ENCODE measurements around the gene ZNF408.
"Not testable (repeated sequence)": the region's sequence is repeated elsewhere in the genome, so short reads cannot be mapped to it uniquely, and the experiment has no call there.

The ZNF408 gene

DNA sequence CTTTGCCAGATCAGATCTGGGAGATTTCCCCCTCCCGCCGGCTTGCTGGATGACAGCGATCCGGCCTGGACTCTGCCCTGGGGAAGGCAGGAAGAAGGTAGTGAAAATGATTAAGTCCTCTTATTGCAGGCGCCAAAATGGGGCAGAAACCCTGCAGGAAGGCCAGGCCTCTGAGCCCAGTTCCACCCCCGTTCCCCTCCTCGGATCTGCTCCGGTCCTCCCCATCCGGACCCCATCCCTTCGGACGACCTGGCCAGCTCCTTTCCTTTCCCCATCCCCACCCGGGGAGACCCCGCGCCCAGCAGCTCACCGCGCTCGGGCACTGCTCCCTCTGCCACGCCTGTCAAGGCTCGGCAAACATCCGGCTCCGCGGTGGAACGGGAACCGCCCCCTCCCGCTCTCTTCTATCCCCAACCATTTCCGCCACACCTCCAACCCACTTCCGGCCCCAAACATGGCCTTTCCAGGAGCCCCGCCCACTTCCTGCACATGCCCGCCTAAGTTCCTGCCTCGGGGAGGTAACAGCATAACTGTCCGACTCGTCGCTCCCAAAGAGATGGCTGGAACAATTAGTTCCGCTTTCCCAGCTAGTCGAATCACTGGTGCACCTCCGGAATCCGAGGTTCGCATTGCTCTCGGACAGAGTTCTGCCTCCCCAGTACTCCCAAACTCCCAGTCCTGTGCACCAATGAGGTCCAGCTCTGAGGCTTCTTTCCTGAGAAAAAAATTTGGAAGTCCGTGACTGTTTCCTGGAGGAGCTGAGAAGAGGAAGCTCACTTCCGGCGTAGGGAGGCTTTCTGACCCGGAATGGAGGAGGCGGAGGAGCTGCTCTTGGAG lies at the start of gene ZNF408, which contains the start of gene ARHGAP1:
ZNF408 (plus strand) TSS at position 791 of the 837 bp plus-strand sequence; CDS start at position 808, 17 bp downstream.
ARHGAP1 (minus strand) TSS at position 379 of the 837 bp plus-strand sequence. CDS start 4,512 bp downstream, outside the sequence.
- DNase-seq = peak; percentile 99

DNA sequence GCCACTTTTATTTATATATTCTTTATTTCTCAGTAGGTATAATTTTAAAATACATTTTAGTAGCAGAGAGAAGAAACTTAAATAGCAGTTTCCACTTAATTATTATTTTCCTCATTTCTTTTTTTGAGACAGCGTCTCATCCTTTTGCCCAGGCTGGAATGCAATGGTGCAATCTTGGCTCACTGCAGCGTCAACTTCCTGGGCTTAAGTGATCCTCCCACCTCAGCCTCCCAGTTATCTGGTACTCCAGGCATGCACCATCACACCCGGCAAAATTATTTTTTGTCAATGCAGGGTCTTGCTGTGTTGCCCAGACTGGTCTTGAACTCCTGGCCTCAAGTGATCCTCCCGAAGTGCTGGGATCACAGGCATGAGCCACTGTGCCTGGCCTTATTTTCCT lies 45.2 kb upstream of the ZNF408 start:
- DNase-seq = no peak

GRCh38 chr11:46657186-46657585 lies 43.6 kb upstream of the ZNF408 start:
- DNase-seq = no peak

GRCh38 chr11:46658259-46658658 lies 42.6 kb upstream of the ZNF408 start:
- DNase-seq = no peak

GRCh38 chr11:46659908-46660307 lies 40.9 kb upstream of the ZNF408 start:
- peak; percentile 35 for DNase-seq

DNA sequence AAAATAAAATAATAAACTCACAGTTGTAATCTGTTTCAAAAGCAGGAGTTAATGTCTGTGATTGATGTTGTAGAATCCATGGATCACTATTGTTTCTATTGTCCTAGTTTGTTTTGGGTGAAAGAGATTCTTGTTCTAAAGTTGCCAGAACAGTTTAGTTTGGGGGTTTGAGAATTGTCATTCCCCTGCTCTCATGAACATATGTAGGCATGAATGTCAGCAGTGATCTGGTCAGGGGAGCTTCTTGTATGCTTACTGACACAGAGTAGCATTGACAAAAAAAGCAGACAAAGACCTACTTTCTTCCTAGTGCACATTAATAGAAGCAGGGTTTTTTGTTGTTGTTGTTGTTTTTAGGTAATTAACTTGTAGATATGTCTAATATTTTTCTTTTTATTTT lies 39.0 kb upstream of the ZNF408 start:
- DNase-seq = no peak

- peak; percentile 71 for DNase-seq
These were observed 38.5 kb upstream of the ZNF408 start for GRCh38 chr11:46662366-46662765.

DNA sequence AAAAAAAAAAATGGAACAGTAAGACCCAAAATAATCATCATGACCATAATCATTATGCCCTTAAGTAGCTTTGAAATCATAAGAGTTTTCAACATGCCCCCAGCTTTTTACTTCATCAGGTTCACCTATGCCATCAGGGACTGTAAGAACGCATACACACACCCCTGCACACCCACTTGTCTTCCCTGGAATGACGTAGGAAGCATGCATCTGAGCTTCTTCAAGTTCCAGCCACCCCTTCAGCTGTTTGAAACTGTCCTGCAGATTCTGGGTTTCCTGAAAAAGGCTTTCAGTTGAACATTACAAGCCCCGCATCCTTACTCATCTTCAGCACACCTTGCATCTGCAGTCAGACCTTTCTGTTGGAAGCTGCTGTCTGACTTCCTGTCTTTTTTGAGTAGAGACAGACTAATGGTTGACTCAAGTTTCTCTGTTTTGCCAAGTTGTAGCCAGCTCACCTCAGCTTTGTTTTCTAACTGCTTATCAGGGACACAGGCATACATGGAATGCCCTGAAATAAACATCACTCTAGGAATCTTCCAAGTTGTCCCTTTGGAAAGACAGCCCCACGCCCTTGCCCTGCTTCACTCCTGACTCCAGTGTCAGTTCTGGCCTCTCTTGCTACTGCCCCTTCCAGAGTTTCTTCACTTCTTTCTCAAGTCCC lies 37.4 kb upstream of the ZNF408 start:
- no peak for DNase-seq

DNA sequence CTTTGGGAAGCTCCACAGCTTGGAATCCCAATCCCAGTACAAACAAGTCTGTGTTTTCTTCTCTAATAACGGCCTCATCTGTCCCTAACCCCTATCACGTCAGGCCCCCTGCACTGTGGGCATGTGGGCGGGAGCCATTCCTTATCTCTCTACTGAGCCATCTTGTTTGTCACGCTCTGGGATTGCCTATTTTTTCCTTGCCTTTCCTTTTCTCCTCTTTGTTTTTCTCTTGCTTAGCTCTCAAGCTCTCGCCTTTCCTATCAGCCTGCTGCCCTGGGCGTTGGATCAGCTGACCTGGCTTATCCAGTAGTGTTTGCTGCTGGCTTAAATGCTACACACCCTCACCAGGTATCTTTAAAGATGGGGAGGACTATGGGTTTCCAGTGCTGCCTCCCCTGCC lies 36.2 kb upstream of the ZNF408 start:
- peak; percentile 71 for DNase-seq

GRCh38 chr11:46665356-46665755 lies 35.5 kb upstream of the ZNF408 start:
- no peak for DNase-seq

DNA sequence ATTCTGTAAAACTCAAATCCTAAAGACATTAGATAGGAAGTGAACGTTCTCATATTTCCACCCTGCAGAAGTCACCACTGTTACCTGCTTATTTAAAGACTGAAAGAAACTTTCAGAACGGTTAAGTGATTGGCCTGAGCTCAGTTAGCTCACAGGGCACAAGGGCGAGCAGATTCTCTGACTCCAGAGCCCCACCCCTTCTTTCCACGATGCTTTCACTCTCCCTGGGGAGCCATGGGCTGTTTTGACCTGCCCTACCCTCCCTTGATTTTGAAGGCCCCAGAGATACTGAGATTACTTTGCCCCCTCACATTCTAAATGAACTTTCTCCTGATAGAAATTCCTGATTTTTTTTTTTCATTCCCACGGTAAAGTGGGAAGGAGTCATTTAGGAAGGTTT lies 34.3 kb upstream of the ZNF408 start:
- DNase-seq = no peak

DNA sequence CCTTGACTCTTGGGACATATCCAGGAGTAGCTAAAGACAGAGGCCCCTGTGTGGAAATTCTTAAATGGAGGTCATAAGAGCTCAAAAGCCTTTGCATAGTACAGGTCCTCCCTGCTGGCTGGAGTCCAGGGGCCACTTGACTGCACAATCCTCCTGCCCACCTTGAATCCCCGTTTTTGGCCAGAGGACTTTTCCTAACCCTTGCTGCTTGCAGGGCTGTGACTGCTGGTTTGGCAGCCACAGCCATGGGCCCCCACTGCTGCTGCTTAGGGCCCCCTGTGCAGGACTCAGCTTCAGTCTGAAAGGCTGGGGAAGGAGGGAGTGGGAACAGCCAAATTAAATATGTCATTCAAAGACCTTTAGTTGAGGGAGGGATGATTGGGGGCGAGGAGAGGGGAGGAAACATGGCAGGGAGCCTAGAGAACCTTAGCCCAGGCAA lies 33.8 kb upstream of the ZNF408 start:
- DNase-seq = no peak

DNA sequence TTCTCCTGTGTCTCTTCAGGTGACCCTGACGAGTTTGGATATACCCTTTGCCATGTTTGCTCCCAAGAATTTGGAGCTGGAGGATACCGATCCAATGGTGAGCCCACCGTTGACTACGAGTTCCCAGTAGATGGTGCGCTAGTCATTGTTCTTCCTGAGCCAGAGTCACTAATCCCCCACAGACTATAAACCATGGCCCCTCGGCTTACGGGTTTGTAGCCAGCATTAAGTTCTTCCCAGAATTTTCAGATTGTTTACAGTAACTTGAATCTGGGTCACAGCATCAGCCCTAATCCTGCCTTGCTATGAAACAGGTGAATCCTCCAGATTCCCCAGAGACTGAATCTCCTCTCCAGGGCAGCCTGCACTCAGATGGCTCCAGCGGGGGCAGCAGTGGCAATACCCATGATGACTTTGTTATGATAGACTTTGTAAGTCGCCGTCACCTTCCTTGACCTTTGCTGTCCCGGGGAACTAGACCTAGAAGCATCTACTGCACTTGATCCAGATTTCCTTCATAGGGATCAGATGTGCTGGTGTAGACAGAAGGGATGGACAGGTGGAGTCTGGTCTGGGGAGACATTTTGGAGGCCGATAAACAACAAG lies 32.2 kb upstream of the ZNF408 start:
- no peak for DNase-seq

DNA sequence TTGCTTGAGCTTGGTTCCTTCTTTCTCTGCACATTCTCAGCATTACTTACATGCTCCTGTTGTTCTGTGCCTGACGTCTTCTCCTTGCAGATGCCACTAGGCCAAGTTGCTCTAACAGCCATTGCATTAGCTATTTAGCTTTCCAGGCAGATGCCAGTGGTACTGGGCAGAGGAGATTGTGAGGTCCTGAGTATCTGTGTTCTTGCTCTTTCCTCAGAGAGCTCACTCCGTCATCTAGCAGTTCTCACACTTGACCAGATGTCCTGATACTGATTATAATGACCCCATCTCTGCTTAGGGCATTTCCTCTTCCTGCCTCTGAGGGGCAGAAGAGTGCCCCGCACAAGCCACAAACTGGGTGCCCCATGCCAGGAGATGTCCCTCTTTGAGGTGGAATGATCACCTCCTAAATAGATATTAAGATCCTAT lies 31.1 kb upstream of the ZNF408 start:
- peak; percentile 88 for DNase-seq

- DNase-seq = not testable (repeated sequence)
These were observed 30.3 kb upstream of the ZNF408 start for GRCh38 chr11:46670521-46670920.

DNA sequence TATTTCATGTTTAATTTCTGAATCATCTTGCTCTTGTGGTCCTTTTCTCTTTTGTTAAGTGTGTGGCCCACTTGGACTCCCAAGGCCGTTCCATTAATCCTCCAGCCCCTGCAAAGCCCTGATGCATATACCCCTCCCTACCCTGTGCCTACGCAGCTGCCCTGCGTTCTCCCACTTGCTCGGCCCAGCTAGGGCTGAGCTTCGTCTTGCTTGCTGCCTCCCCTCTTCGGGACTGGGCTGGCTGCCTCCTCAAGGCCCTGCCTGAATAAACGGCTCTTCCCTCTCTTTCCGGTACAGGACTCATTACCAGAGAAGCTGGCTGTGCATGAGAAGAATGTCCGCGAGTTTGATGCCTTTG lies 28.9 kb upstream of the ZNF408 start:
- no peak for DNase-seq

GRCh38 chr11:46672381-46672839 lies 28.4 kb upstream of the ZNF408 start:
- DNase-seq = no peak

DNA sequence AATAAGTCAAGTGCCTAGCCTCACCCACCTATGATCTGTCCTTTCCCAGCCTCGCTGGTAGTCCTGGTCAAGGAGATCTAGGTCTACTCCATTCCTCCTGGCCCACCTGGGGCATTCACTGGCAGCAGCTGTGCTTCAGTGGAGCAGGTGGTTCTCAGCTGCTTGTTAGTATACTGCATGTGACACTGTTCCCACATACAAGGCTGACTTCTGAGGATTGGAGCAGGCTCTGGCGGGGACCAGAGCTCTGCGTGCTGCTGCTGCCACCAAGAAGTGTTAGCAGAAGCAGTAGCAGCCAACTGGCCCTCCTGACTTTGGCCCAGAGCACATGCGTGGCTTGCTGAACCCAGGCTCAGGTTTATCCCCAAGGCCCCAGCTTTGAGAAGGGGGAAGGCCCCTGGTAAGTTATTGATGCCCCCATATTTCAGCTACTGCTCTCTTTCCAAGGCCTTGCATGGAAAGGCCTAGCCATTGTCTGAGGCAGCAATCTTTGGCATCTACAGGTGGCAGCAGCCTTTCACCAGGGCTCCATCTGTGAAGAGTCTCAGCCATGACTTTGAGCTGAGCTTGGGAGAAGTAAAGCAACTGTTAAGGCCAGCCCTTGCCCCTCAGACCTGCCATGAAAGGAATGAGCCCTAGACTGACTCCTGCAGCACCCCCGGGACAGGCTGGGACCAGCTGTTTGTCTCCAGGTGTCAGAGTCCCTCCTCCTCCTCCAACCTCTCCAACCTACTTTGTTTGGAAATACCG lies 26.9 kb upstream of the ZNF408 start:
- no peak for DNase-seq

- peak; percentile 20 for DNase-seq
These were observed 26.2 kb upstream of the ZNF408 start for GRCh38 chr11:46674463-46675287.

- DNase-seq = no peak
These were observed 25.5 kb upstream of the ZNF408 start for GRCh38 chr11:46675288-46675851.

DNA sequence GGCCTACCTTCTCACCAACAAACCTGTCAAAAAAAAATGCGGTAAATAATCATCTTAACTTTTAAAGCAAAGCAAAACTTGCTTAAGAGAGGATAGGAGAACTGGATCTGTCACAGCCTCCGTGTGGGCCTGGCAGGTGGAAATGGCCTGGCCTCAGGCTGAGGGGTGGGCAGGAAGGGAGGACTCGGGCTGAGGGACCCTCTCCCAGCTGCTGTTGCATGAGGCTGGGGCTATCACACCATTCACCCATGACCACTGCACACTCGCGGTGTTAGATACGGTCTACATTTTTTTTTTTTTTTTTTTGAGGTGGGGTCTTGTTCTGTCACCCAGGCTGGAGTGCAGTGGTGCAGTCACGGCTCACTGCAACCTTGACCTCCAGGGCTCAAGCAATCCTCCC lies 24.9 kb upstream of the ZNF408 start:
- no peak for DNase-seq

Data from hematopoietic multipotent progenitor cell treated with erythropoietin and hydrocortisone succinate and interleukin-3 and kit ligand, for 8 days (in vitro differentiated cells).